GM11168 (cell line): ENCODE measurements around the gene LRRC59.
"Not testable (repeated sequence)": the region's sequence is repeated elsewhere in the genome, so short reads cannot be mapped to it uniquely, and the experiment has no call there.

Experiments used
- in situ Hi-C: fragments of 300-500 bp; cut with MboI; formaldehyde crosslinking; loops from one replicate; pipeline ENCODE4 v1.12.0; 2022; ENCODE audit warnings: low sequenced_read_pairs; ENCODE audit not compliant: unreplicated experiment

LRRC59 gene

DNA sequence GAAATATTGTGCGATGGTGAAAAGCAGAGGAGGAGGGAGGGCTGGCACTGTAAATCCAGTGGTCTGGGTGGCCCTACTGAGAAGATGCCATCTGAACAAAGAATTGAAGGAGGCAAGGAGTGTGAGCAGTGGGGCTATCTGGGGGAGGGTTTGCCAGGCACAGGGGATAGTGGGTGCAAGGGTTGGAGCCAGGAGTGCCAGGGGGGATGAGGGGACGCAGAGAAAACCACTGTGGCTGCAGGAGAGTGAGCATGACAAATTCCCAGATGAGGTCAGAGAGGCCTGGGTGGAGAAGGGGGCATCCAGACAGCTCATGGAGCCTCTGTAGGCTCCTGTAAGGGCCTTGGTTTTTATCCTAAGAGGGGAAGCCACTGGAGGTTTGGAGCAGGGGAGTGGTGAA is 46.6 kb downstream of the LRRC59 start:
- in situ Hi-C loops: no loop called here

DNA sequence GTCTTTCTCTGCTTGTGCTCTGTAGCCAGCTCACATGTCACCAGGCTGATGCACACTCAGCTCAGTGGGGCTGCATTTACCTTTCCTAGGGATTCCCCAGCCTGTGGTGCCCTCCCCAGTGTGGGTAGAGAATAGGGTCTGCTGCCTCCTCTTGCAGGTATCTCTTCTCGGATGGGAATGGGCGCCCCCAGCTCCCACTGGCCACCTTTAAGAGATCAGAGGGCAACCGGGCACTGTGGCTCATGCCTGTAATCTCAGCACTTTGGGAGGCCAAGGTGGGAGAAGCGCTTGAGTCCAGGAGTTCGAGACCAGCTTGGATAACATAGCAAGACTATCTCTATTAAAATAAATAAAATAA is 48.1 kb downstream of the LRRC59 start:
- in situ Hi-C loops: no loop called here

DNA sequence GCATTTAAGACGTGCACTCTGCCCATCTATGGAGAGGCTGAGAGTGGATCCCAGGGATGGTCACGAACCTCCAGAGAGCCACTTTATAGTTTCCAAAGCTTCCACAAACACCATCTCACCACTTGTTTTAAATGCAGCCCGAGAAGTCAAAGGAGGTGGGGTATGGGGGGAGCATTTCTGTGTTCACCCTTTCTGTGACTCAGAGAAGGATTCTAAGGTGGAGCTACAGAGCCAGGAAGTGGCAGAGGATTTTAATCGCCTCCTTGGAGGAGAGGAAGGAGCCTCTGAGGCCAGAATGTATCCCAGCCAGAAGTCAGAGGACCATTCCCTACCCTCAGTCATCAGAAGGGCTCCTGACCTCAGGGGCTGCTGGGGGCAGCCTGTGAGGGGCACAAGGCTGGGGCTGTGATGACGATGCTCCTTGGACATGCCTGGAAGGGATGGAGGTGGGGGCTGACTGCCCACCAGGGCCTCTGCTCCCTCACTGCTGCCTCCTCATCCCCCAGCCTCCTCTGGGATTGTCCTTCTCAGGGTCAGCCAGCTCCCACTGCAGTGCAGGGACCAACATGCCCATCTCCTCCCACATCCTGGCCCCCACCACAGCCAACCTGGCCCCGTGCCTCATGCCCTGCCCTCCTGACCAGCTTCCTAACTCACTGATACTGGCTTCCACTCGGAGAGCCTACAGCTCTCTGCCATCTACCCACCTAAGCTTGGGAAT is 48.6 kb downstream of the LRRC59 start:
- in situ Hi-C loops: no loop called here

DNA sequence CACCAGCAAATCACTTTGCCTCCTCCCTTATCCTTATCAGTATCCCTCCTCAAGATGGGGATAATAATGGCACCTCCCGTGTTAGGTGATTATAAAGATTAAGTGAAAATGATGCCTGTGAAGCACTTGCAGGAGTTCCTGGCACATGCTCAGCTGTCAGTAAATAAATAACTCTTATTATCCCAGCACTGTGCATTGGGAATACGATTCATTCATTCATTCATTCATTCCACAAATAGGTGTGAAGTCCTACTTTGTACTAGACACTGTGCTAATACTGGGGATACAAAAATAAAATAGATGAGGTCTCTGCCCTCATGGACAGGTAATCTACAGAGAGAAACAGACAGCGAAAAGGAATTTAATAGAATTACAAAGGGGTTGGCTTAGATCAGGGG is 49.4 kb downstream of the LRRC59 start:
- in situ Hi-C loops: no loop called here

DNA sequence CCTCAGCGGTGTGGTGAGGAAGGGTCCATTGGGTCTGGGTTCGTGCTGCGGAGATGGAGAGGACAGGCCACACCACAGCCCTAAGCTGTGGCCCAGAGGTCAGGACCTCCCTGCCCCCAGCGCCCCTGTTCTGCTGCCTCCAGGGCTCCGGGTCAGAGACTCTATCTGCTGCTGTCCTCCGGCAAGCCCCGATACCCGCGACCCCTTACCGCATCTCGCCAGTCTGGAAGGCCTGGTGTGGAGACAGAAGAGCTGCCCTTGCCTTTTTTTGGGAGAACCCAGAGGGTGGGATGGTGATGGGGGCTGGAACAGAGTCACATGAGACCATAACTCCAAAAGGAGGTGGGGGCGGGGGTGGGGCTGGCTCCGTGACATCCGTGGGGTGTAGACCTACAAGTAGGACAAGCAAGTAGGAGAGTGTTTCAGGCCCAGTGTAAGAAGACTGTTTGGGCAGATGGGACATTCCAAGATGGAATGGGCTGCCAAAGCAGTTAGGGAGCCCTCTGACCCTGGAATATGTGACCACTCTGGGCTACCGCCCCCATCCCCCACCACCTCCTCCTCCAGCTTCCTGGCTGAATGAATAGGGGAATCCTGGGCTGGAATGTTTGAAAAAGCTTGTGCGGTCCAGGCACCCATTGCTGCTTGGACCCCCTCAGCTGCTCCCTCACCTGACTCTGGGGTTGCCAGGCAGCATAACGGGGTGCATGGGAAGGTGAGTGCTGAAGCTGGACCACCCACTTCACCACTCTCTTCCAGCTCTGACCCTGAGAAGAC is 50.0 kb downstream of the LRRC59 start:
- in situ Hi-C loops: no loop called here

DNA sequence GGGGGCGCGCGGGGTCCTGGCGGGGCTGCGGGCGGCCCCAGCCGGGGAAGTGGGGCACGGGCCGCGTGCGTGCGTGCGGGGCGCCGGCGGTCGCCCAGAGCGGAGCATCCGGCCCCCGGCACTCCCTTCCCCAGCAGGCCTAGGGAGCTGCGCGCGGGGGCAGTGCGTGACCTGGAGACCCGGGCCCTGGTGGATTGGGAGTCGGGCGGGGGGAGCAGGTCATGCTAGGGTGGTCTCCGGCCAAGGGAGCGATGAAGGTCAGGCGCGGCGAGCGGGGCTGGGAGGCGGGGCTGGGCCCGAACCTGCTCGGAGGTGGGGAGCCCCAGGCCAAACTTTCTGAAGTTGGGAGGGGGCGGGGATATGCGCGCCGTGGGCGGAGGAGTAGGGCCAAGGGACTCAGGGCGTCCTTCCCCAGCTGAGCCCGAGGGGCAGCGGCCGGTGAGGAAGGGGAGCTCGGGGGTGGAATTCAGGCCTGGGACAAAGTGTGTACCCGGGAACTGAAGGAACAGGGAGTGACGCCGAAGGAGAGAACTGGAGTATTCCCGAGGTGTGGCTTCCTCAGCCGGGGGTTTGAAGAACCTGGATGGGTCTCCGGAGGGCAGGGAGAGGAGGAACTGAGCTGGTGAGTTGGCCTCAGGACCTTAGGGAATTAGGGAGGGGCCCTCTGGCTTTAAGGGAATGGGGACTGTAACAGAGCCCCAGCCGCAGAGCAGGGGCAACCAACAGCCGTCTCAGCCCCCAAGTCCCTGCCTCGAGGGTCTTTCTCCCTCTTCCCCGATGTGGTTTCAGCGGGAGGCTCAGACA is 50.8 kb downstream of the LRRC59 start:
- in situ Hi-C loops: no loop called here

DNA sequence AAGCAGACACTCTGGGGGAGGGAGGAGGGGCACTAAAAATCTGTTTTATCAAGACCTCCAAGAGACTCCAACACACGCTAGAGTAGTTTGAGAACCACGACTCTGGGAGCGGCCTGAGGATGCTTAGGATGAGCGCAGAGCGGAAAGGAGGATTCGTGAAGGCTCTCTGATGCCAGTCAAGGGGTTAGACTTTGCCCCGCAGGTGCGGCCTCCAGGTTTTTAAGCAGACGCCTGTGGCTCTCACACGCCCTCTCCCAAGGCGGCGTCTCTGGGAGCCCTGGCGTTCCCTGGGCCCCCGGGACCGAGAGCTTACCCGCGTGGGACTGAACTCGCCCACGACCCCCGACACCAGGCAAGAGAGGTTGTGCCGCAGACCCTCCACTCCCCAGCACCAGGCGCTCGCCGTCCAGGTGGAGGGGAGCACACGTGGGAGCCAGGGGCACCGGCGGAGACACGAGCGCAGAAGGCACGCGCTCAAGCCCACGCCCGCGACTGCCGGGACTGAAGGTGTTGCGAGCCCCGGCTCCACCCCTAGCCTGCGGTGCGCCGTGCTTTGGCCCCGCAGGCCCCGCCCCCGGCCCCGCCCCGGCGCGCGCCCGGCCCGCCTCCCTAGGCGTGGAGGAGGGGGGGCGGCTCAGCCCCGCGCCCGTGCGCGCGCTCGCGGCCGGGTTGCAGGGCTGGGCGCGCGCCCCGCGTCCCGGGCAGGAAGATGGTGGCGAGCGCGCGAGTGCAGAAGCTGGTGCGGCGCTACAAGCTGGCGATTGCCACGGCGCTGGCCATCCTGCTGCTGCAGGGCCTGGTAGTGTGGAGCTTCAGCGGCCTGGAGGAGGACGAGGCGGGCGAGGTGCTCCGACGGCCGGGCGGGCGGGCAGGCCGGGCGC is 51.7 kb downstream of the LRRC59 start, which contains the start of gene XYLT2:
Gene XYLT2 (plus strand): TSS at position 695 of the 881 bp plus-strand sequence. CDS start 15 bp downstream, at position 710.
- in situ Hi-C loops: no loop called here

DNA sequence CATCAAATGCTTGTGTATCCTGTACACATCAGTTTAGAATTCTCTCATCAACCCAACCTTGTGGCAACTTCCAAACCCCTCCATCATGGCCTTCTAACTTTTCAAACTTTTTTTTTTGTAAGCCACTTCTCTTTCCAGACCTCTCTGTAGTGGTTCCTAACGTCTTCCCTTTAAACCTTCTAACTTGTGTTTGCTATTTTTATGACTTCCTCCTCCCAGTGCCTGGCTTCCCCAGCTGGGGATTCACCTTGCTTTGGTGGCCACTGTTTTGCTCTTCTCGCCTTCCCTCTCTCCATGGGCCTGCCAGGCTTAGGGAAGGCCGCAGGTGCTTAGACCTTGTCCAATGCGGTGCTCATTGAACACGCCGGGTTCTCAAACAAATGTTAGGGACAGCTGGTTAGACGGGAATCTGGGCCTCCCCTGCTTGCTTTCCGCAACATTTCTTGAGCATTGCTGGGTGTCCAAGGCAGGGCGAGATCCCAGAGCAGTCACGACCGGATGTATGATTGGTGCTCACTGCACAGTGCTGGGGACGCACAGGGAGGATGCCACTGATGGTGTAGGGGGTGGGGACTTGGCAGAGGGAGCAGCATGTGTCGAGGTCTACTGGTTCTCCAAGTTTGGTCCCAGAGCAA is 52.5 kb downstream of the LRRC59 start:
- in situ Hi-C loops: no loop called here

DNA sequence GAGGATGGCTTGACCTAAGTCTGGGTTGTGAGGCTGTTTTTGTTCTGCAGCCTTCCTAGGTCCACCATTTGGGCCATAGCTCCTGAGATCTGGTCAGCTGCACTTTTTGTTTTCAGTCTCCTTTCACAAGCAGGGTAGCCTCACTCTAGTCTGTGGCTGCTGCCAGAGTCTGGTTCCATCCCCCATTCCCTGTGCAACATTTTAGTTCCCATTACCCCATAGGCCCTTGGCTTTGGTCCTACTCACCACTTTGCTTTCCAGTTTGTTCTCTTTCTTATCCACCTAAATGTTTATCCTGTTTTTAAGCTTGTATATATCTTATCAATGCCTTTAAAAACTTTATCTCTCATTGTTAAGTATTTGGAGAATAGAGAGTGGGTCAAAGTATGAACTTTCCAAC is 57.9 kb downstream of the LRRC59 start:
- in situ Hi-C loops: no loop called here

DNA sequence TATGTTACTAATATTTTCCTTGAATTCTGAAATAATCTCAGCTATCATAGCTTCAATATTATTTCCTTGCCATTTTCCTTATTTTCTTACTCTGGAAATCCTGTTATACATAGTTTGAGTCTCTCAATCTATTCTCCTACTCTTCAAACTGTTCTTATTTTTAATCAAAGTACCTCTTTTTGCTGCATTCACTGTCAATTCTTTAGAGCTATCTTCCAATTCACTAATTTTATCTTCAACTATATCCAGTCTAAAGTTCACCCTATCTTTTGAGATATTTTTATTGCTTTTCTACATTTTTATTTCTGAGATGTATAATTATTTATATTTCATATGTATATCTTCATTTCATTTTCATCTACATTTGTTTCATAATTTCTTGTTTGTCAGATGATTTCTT is 58.7 kb downstream of the LRRC59 start:
- in situ Hi-C loops: no loop called here

DNA sequence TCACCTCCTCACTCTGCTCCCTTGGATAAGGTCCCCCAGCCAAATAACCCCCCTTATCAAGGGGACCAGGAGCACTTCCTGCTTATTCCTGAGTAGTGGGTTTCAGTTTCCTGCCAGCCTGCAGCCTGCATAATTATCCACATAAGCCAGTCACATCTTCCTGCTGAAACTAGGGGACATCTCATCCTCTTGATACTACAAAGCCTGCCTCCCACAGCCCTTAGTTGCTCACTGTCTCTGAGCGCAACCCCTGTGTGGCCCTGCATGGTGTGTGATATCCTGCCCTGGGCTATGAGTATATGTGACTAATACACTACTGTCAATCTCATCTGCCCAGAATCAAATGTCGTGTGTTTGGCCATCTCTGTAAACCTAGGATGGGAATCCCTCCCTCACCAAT is 59.4 kb downstream of the LRRC59 start:
- in situ Hi-C loops: no loop called here

DNA sequence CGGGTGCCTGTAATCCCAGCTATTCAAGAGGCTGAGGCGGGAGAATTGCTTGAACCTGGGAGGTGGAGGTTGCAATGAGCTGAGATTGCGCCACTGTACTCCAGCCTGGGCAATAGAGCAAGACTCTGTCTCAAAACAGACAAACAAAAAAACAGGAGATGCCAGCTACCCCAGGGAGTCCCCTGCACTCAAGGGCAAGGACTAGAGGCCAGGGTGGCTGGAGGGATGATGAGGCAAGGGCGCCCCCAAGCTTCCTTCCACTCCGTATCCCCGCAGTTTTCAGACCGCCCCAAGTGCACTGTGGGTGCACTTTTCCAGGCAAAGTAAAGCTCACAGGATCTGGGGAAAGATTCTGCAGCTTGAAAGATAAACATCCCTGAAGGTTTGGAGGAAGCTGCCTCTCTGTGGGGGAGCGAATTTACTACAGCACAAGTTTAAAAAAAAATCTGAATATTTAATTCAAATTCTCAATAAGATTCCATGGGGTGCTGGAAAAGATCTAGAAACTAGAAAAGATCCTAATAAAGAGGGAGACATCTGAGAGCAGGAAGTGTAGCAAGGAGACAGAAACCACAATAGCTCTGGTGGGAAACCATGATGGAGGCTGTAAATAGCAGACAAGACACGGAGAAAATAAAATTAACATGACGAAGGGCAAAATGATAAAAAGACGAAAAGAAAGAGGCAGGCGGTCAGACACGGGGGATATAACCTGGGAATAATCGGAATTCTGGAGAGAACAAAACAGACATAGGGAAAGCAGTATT is 63.8 kb downstream of the LRRC59 start:
- in situ Hi-C loops: not testable (repeated sequence)

DNA sequence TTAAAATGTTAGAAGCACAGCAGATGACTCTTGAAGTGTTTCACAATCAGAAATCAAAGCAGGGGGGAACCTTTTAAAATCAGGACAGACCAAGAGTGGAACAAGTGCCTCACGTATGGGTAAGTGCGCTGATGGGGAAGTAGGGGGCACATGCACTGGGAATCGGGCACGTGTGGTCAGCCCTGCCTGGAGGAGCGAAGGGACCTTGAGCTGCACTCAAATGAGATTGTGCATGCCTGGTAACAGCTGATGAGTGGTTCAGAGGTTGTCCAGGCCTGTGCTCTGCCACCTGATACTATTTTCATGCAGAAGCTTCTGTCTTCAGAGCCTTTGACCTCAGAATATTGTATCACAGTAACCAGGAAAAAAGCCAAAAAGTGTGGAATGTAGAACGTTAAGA is 65.1 kb downstream of the LRRC59 start:
- in situ Hi-C loops: no loop called here
